Lower leg skin (tissue), 3 donors: ENCODE measurements around the gene GABRG3.

Source experiments
- POLR2A ChIP-seq, 2 donors: fragments of 450-650 bp; IDR thresholded peaks; one replicate each; pipeline ENCODE4 v1.6.1; 2016 to 2017; ENCODE audit warnings: antibody characterized with exemption in 2 of 2, mild to moderate bottlenecking in 1 of 2, moderate library complexity in 1 of 2
- TF ChIP-seq, protein P1 (sequence below), 3 donors: fragments of 450-650 bp; IDR thresholded peaks; one replicate each; pipeline ENCODE4 v1.5.1; 2016; ENCODE audit warnings: antibody characterized with exemption in 3 of 3, mild to moderate bottlenecking in 3 of 3, moderate library complexity in 2 of 3

DNA sequence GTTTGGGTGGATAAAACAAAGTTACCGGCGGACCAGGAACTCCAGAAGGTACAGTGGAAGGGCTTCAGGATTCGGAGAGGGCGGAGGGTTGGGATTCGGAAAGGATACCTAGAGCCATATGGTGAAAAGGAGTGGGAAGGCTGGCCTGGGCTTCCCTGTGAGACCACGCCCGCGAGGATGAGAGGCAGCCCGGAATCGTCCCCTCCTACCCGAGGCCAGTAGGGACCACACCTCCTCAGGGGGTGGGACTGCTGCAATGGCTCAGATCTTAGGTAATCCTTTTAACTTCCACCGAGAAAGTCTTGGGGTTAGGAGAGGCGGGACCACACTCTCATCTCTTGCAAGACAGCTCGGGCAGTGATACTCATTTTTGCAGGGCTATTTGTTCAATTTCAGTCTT is 616.8 kb downstream of the GABRG3 start:
- TF ChIP-seq, protein P1, sequence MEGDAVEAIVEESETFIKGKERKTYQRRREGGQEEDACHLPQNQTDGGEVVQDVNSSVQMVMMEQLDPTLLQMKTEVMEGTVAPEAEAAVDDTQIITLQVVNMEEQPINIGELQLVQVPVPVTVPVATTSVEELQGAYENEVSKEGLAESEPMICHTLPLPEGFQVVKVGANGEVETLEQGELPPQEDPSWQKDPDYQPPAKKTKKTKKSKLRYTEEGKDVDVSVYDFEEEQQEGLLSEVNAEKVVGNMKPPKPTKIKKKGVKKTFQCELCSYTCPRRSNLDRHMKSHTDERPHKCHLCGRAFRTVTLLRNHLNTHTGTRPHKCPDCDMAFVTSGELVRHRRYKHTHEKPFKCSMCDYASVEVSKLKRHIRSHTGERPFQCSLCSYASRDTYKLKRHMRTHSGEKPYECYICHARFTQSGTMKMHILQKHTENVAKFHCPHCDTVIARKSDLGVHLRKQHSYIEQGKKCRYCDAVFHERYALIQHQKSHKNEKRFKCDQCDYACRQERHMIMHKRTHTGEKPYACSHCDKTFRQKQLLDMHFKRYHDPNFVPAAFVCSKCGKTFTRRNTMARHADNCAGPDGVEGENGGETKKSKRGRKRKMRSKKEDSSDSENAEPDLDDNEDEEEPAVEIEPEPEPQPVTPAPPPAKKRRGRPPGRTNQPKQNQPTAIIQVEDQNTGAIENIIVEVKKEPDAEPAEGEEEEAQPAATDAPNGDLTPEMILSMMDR (IDR thresholded peaks at IDR 0.05) = no peak
- no peak for TF ChIP-seq POLR2A (IDR thresholded peaks at IDR 0.05)
